Measurements from ENCODE around the gene ADAMTS8. TPM values are rescaled to one million over a fixed set of nuclear protein-coding genes. Genes with fewer than 3 reads are reported as not detected.

The ADAMTS8 gene
- total and polyA plus RNA-seq, 9 of the 15 experiments (the other 6 are each of a cell fraction or from before 2014, with no cell fraction given), result not detected

GRCh38 chr11:130434521-130435223 lies 6.3 kb upstream of the ADAMTS8 start (continued):
- TF ChIP-seq CBX2 (IDR thresholded peaks at IDR 0.05; ENCODE audit: insufficient read depth, low read length, poor library complexity, severe bottlenecking) (no peak), U2AF1 (optimal IDR thresholded peaks at IDR 0.05; ENCODE audit: low read depth, low read length) (no peak), SIRT6 (IDR thresholded peaks at IDR 0.05; ENCODE audit: low read depth, low read length) (no peak), CBFB (CRISPR knock-in tag; IDR thresholded peaks at IDR 0.05) (no peak), NCOA1 (IDR thresholded peaks at IDR 0.05; ENCODE audit: low read depth) (no peak), U2AF2 (optimal IDR thresholded peaks at IDR 0.05; ENCODE audit: low read depth, low read length) (no peak), POLR2A (conservative IDR thresholded peaks at IDR 0.05) (no peak), RBM34 (IDR thresholded peaks at IDR 0.05; ENCODE audit: borderline replicate concordance, insufficient read depth, low read length) (no peak), ZFP1 (CRISPR knock-in tag; IDR thresholded peaks at IDR 0.05) (no peak), BACH1 (tag; IDR thresholded peaks at IDR 0.05) (no peak), JUND (IDR thresholded peaks at IDR 0.05; ENCODE audit: borderline replicate concordance, low read depth, low read length) (no peak), JUND (tag; IDR thresholded peaks at IDR 0.05; ENCODE audit: borderline replicate concordance, low read depth, low read length) (no peak), HMG20B (CRISPR knock-in tag; IDR thresholded peaks at IDR 0.05) (no peak), EGR1 (conservative IDR thresholded peaks at IDR 0.05) (no peak), GATAD2A (IDR thresholded peaks at IDR 0.05) (no peak), MTA2 (IDR thresholded peaks at IDR 0.05; ENCODE audit: low read depth) (no peak), GTF2B (IDR thresholded peaks at IDR 0.05; ENCODE audit: extremely low read depth, insufficient read length) (no peak), ETS2 (tag; IDR thresholded peaks at IDR 0.05; ENCODE audit: borderline replicate concordance, poor library complexity, severe bottlenecking) (no peak), HINFP (tag; conservative IDR thresholded peaks at IDR 0.05; ENCODE audit: low read depth) (no peak), FOXJ3 (CRISPR knock-in tag; IDR thresholded peaks at IDR 0.05) (no peak), FOXK1 (CRISPR knock-in tag; IDR thresholded peaks at IDR 0.05; ENCODE audit: borderline replicate concordance) (no peak), TARDBP (IDR thresholded peaks at IDR 0.05) (no peak), ZNF174 (CRISPR knock-in tag; IDR thresholded peaks at IDR 0.05) (no peak), ATF7 (IDR thresholded peaks at IDR 0.05) (peak; percentile 47; the same call in 1 of the 2 replicates), DEAF1 (CRISPR knock-in tag; IDR thresholded peaks at IDR 0.05) (peak; percentile 42; the same call in 1 of the 2 replicates), SMAD3 (CRISPR knock-in tag; conservative IDR thresholded peaks at IDR 0.05) (no peak)
